NOMO-1 treated with dmso at 0.1 percent for 144 hours (cell line): ENCODE measurements around the gene DISP2.

Experiments used
- DNase-seq: peaks from one replicate; lab custom pipeline; 2025; ENCODE audit not compliant: unreplicated experiment; lab: John Stamatoyannopoulos, UW

Gene DISP2

DNA sequence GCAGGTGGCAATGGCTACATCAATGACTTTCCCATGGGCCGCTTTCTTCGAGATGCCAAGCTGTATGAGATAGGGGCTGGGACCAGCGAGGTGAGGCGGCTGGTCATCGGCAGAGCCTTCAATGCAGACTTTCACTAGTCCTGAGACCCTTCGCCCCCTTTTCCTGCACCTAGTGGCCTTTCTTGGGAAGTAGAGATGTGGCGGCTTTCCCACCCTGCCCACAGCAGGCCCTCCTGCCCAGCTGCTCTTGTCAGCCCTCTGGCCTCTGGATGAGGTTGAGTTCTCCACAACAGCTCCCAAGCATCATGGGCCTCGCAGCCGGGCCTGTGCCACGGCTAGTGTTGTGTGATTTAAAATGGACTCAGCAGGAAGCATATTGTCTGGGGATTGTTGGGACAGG lies 60.1 kb downstream of the DISP2 start:
- DNase-seq: no peak

GRCh38 chr15:40420071-40420713 lies 62.2 kb downstream of the DISP2 start:
- DNase-seq: no peak

- no peak for DNase-seq
These were observed 62.8 kb downstream of the DISP2 start for GRCh38 chr15:40420793-40421192.

DNA sequence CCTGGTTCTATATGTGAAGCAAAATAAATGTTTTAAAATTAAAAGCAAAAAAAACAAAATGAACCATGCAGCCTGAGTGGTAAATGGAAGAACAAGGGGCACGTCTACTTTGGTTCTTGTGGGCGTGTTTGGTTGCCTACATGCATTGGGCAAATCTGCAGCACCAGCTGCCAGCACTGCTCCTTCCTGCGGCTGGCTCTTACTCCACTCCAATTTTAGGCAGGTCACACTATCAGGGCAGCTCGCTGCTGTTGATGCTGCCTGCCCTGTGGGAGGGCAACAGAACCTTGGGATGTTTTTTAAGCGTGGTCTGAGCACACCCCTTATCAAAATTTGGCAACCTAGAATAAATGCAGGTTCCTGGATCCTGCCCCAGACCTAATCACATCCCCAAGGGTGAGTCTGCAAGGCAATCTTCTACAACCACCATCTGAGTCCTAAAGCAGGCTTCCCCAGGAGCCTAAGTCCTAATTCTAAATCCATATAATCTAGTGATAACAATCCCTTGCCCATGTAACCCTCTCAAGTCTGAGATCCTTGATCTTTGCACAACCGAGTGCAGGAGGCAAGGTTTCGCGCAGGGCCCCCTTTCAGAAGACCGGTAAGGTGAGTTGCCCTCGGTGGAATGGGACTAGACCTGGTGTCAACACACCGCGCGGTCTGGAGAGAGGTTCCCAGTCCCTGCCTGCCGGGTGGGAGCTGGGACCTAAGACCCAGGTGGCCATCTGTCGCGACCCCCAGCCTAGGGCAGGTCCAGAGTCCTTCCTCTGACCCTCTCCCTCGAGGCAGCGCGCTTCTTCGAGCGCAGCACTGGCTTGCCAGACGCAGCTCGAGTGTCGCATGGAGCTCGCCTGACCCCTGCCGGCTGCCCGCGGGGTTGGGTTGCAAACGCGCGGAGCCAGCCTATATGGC lies 63.5 kb downstream of the DISP2 start:
- DNase-seq: peak; percentile 65

DNA sequence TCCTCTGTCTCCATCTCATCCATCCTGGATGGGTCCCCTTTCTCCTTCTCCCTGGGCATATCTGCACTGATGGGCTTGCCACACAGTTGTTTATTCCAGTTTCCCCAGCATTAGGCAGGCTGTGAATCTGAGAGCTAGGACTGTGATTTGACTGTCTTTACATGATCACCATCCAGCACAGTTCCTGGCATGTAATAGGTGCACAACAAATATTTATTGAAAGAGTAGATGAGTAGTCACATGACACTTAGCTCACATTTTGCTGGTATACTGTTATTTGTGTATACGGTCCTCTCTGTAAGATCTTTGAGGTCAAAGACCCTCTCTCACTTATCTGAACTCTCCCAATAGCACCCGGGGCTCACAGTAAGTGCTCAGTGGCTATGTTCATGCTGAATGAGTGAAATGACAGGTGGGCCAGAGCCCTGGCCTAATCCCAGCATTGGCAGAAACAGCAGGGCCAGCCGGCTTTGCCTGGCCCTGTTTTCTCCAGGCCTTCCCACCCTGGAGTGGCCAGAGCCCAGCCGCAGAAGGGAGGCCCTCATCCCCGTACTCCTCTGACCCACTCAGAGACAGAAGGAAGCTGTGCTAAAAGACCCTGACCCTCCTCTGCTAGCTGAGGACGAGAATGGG lies 66.6 kb downstream of the DISP2 start:
- DNase-seq: no peak

DNA sequence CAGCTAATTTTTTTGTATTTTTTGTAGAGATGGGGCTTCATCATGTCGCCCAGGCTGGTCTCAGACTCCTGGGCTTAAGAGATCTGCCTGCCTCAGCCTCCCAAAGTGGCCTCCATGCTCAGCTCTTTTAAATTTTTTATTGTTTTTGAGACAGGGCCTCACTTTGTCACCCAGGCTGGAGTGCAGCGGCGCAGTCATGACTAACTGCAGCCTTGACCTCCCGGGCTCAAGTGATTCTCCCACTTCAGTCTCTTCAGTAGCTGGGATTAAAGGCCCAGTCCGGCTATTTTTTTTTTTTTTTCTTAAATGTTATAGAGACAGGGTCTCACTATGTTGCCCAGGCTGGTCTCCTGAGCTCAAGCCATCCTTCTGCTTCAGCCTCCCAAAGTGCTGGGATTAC lies 67.7 kb downstream of the DISP2 start:
- no peak for DNase-seq

DNA sequence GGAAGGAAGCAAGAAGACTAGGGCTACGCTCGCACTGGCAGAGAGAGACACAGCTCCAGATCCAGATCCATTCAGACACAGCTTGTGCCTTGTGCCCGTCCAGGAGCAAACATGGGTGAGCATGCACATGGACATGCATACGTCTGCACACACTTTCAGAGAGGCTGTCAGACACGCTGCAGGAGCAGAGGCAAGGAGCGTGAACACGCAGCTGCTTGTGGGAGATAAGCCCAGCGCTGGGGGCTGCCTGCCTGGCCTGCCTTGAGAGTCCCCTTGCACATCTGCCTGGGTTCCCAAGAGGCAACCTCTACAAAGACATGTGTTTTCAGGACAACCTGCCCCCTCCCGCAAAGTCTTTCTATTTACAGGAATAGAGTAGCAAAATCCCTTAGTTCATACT lies 69.2 kb downstream of the DISP2 start:
- DNase-seq: no peak

DNA sequence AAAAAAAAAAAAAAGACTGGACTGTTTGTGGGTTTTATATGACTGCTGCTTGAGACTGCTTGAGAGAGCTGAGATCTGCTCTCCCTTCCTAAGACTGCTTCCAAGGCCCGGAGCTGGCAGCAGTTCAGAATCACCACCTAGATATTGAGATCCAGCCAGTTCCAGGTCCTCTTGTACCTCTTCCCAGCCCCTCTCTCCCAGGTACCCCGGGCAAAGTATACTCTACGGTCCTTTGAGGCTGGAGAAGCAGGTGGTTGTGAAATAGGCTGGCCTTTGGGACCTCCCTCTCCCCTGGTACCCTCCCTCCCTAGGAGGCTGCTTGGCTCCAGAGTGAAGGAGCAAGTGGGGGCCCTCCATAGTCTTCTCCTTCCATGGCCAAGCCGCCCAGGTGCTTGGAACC lies 70.2 kb downstream of the DISP2 start:
- no peak for DNase-seq
